ENCODE measurements around the gene ADAT3.

- TF ChIP-seq POLR2A (IDR thresholded peaks at IDR 0.05; ENCODE audit: low read length) (no peak), JUN (IDR thresholded peaks at IDR 0.05) (no peak), RFX5 (IDR thresholded peaks at IDR 0.05) (no peak), EP300 (IDR thresholded peaks at IDR 0.05) (no peak)
- TF ChIP-seq, protein P1, sequence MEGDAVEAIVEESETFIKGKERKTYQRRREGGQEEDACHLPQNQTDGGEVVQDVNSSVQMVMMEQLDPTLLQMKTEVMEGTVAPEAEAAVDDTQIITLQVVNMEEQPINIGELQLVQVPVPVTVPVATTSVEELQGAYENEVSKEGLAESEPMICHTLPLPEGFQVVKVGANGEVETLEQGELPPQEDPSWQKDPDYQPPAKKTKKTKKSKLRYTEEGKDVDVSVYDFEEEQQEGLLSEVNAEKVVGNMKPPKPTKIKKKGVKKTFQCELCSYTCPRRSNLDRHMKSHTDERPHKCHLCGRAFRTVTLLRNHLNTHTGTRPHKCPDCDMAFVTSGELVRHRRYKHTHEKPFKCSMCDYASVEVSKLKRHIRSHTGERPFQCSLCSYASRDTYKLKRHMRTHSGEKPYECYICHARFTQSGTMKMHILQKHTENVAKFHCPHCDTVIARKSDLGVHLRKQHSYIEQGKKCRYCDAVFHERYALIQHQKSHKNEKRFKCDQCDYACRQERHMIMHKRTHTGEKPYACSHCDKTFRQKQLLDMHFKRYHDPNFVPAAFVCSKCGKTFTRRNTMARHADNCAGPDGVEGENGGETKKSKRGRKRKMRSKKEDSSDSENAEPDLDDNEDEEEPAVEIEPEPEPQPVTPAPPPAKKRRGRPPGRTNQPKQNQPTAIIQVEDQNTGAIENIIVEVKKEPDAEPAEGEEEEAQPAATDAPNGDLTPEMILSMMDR (IDR thresholded peaks at IDR 0.05) = no peak
Observed at GRCh38 chr19:1896508-1896907, 8.7 kb upstream of the ADAT3 start.
